Measurements from ENCODE around the gene TPCN2. TPM values are rescaled to one million over a fixed set of nuclear protein-coding genes. Genes with fewer than 3 reads are reported as not detected.
"Not testable (repeated sequence)": the region's sequence is repeated elsewhere in the genome, so short reads cannot be mapped to it uniquely, and the experiment has no call there.

Gene TPCN2
- total RNA-seq, 8 experiments from 2014 or later = 3.6 to 17.2 (median 5.6) TPM

- no peaks in the 10 kb centered on the region for H3K4me1 ChIP-seq (replicated peaks in 1 of 2)
- WGBS, 10 experiments = 20 to 84% (median 70%) methylated on average over 1 to 9 of the region's 30 CpGs; no CpG with 5 or more reads in 6 of the 10 experiments
- peak in 3 of 8 experiments; percentile 21 to 52 (median 24) for ATAC-seq (replicated peaks in 6 of 8)
- no peak overlapping the region for H3K27ac ChIP-seq
- in situ Hi-C loops (cut with MboI; ENCODE audit: low pct_unique_long_range_greater_than_20kb in 2 of 9, low sequenced_read_pairs in 9 of 9, unreplicated experiment in 9 of 9) = no loop called here
- H3K4me3 ChIP-seq = no peak overlapping the region
These were observed 17.7 kb downstream of the TPCN2 start for GRCh38 chr11:69066122-69067112.

- Histone ChIP-seq H3K4me3 (no peak overlapping the region), H3K27ac (no peak overlapping the region), H3K4me1 (replicated peaks in 1 of 2) (no peaks in the 10 kb centered on the region)
- 40 to 100% (median 90%) methylated on average over 1 to 2 of the region's 13 CpGs; no CpG with 5 or more reads in 6 of the 10 experiments for WGBS, 10 experiments
- ATAC-seq (replicated peaks in 6 of 8) = no peak
- in situ Hi-C loops (cut with MboI; ENCODE audit: low pct_unique_long_range_greater_than_20kb in 2 of 9, low sequenced_read_pairs in 9 of 9, unreplicated experiment in 9 of 9) = no loop called here
These were observed 18.5 kb downstream of the TPCN2 start for GRCh38 chr11:69067200-69067599.

GRCh38 chr11:69071086-69071800, 22.5 kb downstream of the TPCN2 start:
- H3K4me1 ChIP-seq (replicated peaks in 1 of 2) = no peaks in the 10 kb centered on the region
- H3K27ac ChIP-seq = no peak overlapping the region
- no peak overlapping the region for H3K4me3 ChIP-seq
- 92% methylated on average over 9 of the region's 23 CpGs; no CpG with 5 or more reads in 9 of the 10 experiments for WGBS, 10 experiments
- in situ Hi-C loops (cut with MboI; ENCODE audit: low pct_unique_long_range_greater_than_20kb in 2 of 9, low sequenced_read_pairs in 9 of 9, unreplicated experiment in 9 of 9) = no loop called here
- ATAC-seq (replicated peaks in 6 of 8) = no peak

- in situ Hi-C loops (cut with MboI; ENCODE audit: low pct_unique_long_range_greater_than_20kb in 2 of 9, low sequenced_read_pairs in 9 of 9, unreplicated experiment in 9 of 9) = no loop called here
- H3K4me1 ChIP-seq (replicated peaks in 1 of 2) = no peaks in the 10 kb centered on the region
- no peak overlapping the region for H3K4me3 ChIP-seq
- no peak for ATAC-seq (replicated peaks in 6 of 8)
- 100% methylated on average over 2 to 3 of the region's 13 CpGs; no CpG with 5 or more reads in 8 of the 10 experiments for WGBS, 10 experiments
- H3K27ac ChIP-seq = no peak overlapping the region
These were observed 23.2 kb downstream of the TPCN2 start for GRCh38 chr11:69071956-69072355.

- Histone ChIP-seq H3K27ac (no peak overlapping the region), H3K4me1 (replicated peaks in 1 of 2) (no peaks in the 10 kb centered on the region), H3K4me3 (no peak overlapping the region)
- in situ Hi-C loops (cut with MboI; ENCODE audit: low pct_unique_long_range_greater_than_20kb in 2 of 9, low sequenced_read_pairs in 9 of 9, unreplicated experiment in 9 of 9) = no loop called here
- ATAC-seq (replicated peaks in 6 of 8) = no peak
- WGBS, 10 experiments = 60 to 89% (median 82%) methylated on average over 1 to 3 of the region's 8 CpGs; no CpG with 5 or more reads in 5 of the 10 experiments
These were observed 24.7 kb downstream of the TPCN2 start for GRCh38 chr11:69073469-69073868.

GRCh38 chr11:69074375-69075140, 25.8 kb downstream of the TPCN2 start:
- WGBS, 10 experiments = 68 to 100% (median 93%) methylated on average over 1 to 11 of the region's 20 CpGs; no CpG with 5 or more reads in 1 of the 10 experiments
- in situ Hi-C loops (cut with MboI; ENCODE audit: low pct_unique_long_range_greater_than_20kb in 2 of 9, low sequenced_read_pairs in 9 of 9, unreplicated experiment in 9 of 9) = no loop called here
- peak in 2 of 8 experiments; percentile 52 to 65 for ATAC-seq (replicated peaks in 6 of 8)

GRCh38 chr11:69075421-69076128, 26.8 kb downstream of the TPCN2 start:
- Histone ChIP-seq H3K4me3 (no peak overlapping the region), H3K27ac (no peak overlapping the region), H3K4me1 (replicated peaks in 1 of 2) (no peaks in the 10 kb centered on the region)
- peak in 2 of 8 experiments; percentile 42 to 60 for ATAC-seq (replicated peaks in 6 of 8)
- in situ Hi-C loops (cut with MboI; ENCODE audit: low pct_unique_long_range_greater_than_20kb in 2 of 9, low sequenced_read_pairs in 9 of 9, unreplicated experiment in 9 of 9) = no loop called here
- WGBS, 10 experiments = 11 to 100% (median 85%) methylated on average over 1 to 10 of the region's 18 CpGs; no CpG with 5 or more reads in 1 of the 10 experiments

More at GRCh38 chr11:69074375-69075140, 25.8 kb downstream of the TPCN2 start:
- Histone ChIP-seq H3K4me1 (replicated peaks in 1 of 2) (no peaks in the 10 kb centered on the region), H3K27ac (no peak overlapping the region), H3K4me3 (no peak overlapping the region)

- no peak overlapping the region for H3K4me3 ChIP-seq
- H3K4me1 ChIP-seq (replicated peaks in 1 of 2) = no peaks in the 10 kb centered on the region
- H3K27ac ChIP-seq = no peak overlapping the region
- in situ Hi-C loops (cut with MboI; ENCODE audit: low pct_unique_long_range_greater_than_20kb in 2 of 9, low sequenced_read_pairs in 9 of 9, unreplicated experiment in 9 of 9) = no loop called here
- whole genome bisulfite sequencing, 10 experiments = 11 to 100% (median 95%) methylated on average over 1 to 3 of the region's 20 CpGs; no CpG with 5 or more reads in 7 of the 10 experiments
- ATAC-seq (replicated peaks in 6 of 8) = no peak
These were observed 27.5 kb downstream of the TPCN2 start for GRCh38 chr11:69076129-69076791.

- in situ Hi-C loops (cut with MboI; ENCODE audit: low pct_unique_long_range_greater_than_20kb in 2 of 9, low sequenced_read_pairs in 9 of 9, unreplicated experiment in 9 of 9); H3K27ac ChIP-seq; H3K4me3 ChIP-seq; H3K4me1 ChIP-seq (replicated peaks in 1 of 2); ATAC-seq (replicated peaks in 6 of 8): not testable (repeated sequence)
- no CpG with 5 or more reads among the region's 6 CpGs for WGBS, 10 experiments
These were observed 28.2 kb downstream of the TPCN2 start for GRCh38 chr11:69076977-69077376.

GRCh38 chr11:69078508-69078907, 29.8 kb downstream of the TPCN2 start:
- no peak for ATAC-seq (replicated peaks in 6 of 8)
- WGBS, 10 experiments = 93 to 100% (median 94%) methylated on average over 3 to 11 of the region's 15 CpGs; no CpG with 5 or more reads in 6 of the 10 experiments
- H3K4me1 ChIP-seq (replicated peaks in 1 of 2) = no peaks in the 10 kb centered on the region
- no peak overlapping the region for H3K27ac ChIP-seq
- in situ Hi-C loops (cut with MboI; ENCODE audit: low pct_unique_long_range_greater_than_20kb in 2 of 9, low sequenced_read_pairs in 9 of 9, unreplicated experiment in 9 of 9) = no loop called here
- H3K4me3 ChIP-seq = no peak overlapping the region

GRCh38 chr11:69078930-69079605, 30.3 kb downstream of the TPCN2 start:
- no peak for ATAC-seq (replicated peaks in 6 of 8)
- no peak overlapping the region for H3K4me3 ChIP-seq
- in situ Hi-C loops (cut with MboI; ENCODE audit: low pct_unique_long_range_greater_than_20kb in 2 of 9, low sequenced_read_pairs in 9 of 9, unreplicated experiment in 9 of 9) = no loop called here
- H3K4me1 ChIP-seq (replicated peaks in 1 of 2) = no peaks in the 10 kb centered on the region
- H3K27ac ChIP-seq = no peak overlapping the region
- WGBS, 10 experiments = 85 to 100% (median 92%) methylated on average over 1 to 10 of the region's 20 CpGs; no CpG with 5 or more reads in 6 of the 10 experiments

Data from motor neuron (in vitro differentiated cells).